ENCODE results near the gene MGLL. TPM values are rescaled to one million over a fixed set of nuclear protein-coding genes. Genes with fewer than 3 reads are reported as not detected.
"Not testable (repeated sequence)": the region's sequence is repeated elsewhere in the genome, so short reads cannot be mapped to it uniquely, and the experiment has no call there.

Gene MGLL
- total RNA-seq, 6 experiments from 2014 or later = 128 to 144 (median 129) TPM

DNA sequence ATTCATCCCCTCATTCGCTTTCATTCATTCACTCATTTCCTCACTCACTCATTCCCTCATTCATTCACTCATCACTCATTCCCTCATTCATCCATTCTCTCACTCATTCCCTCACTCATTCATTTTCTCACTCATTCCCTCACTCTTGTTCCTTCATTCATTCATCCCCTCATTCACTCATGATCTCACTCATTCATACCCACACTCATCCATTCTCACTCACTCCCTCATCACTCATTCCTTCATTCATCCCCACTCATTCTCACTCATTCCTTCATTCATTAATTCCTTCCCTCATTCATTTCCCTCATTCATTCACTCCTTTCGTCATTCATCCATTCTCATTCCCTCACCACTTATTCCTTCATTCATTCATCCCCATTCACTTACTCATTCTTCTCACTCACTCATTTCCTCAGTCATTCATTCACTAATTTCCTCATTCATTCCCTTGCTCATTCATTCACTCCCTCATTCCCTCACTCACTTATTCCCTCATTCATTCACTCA, 135.0 kb downstream of the MGLL start:
- H3K4me1 Mint-ChIP-seq (ENCODE audit: low read depth) = peaks cover 10% of the 10 kb centered on the region
- H3K4me3 Mint-ChIP-seq = no peak overlapping the region
- H3K27me3 Mint-ChIP-seq (ENCODE audit: insufficient read depth) = peaks cover 6% of the 10 kb centered on the region
- TF ChIP-seq, protein P1, sequence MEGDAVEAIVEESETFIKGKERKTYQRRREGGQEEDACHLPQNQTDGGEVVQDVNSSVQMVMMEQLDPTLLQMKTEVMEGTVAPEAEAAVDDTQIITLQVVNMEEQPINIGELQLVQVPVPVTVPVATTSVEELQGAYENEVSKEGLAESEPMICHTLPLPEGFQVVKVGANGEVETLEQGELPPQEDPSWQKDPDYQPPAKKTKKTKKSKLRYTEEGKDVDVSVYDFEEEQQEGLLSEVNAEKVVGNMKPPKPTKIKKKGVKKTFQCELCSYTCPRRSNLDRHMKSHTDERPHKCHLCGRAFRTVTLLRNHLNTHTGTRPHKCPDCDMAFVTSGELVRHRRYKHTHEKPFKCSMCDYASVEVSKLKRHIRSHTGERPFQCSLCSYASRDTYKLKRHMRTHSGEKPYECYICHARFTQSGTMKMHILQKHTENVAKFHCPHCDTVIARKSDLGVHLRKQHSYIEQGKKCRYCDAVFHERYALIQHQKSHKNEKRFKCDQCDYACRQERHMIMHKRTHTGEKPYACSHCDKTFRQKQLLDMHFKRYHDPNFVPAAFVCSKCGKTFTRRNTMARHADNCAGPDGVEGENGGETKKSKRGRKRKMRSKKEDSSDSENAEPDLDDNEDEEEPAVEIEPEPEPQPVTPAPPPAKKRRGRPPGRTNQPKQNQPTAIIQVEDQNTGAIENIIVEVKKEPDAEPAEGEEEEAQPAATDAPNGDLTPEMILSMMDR (IDR thresholded peaks at IDR 0.05) = no peak
- no peak overlapping the region for H3K27ac Mint-ChIP-seq
- no peaks in the 10 kb centered on the region for H3K9me3 Mint-ChIP-seq
- DNase-seq = no peak
- peaks cover 4% of the 10 kb centered on the region; the same call in 1 of the 2 replicates for H3K36me3 Mint-ChIP-seq (ENCODE audit: low read depth)

DNA sequence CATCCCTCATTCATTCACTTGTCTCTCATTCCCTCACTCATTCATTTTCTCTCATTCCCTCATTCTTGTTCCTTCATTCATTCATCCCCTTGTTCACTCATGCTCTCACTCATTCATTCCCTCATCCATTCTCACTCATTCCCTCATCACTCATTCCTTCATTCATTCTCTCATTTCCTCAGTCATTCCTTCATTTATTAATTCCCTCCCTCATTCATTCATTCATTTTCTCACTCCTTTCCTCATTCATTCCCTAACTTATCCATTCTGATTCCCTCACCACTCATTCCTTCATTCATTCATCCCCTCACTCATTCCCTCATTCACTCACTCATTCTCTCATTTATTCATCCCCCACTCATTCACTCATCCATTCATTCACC, 135.8 kb downstream of the MGLL start:
- Mint-ChIP-seq H3K9me3 (no peaks in the 10 kb centered on the region), H3K27ac (no peak overlapping the region), H3K4me3 (no peak overlapping the region), H3K4me1 (ENCODE audit: low read depth) (peaks cover 10% of the 10 kb centered on the region), H3K36me3 (ENCODE audit: low read depth) (peaks cover 4% of the 10 kb centered on the region; the same call in 1 of the 2 replicates), H3K27me3 (ENCODE audit: insufficient read depth) (peaks cover 6% of the 10 kb centered on the region)
- TF ChIP-seq, protein P1 (IDR thresholded peaks at IDR 0.05) = no peak
- DNase-seq = no peak

DNA sequence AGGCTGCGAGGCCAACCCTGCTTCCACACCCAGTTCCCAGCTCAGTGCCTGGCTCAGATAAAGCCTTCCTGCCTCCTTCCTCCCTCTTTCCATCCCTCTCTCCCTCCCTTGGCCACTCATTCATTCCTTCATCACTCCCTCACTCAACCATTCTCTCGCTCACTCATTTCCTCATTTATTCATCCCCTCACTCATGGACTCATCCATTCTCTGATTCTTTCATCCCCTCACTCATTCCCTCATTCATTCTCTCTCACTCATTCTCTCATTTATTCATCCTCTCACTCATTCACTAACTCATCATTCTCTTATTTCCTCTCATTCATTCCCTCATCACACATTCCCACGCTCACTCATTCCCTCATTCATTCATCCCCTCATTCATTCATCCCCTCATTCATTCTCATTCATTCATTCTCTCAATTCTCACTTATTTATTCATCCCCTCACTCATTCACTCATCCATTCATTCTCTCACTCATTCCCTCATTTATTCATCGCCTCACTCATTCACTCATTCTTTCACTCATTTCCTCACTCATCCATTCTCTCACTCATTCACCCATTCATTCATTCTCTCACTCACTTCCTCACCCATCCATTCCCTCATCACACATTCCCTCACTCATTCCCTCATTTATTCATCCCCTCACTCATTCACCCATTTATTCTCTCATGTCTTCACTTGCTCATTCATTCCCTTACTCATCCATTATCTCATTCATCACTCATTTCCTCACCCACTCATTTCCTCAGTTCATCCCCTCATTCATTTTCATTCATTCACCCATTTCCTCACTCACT, 136.4 kb downstream of the MGLL start:
- Mint-ChIP-seq H3K4me1 (ENCODE audit: low read depth) (peaks cover 10% of the 10 kb centered on the region), H3K27ac (no peak overlapping the region), H3K36me3 (ENCODE audit: low read depth) (peaks cover 4% of the 10 kb centered on the region; the same call in 1 of the 2 replicates), H3K4me3 (no peak overlapping the region), H3K9me3 (no peaks in the 10 kb centered on the region), H3K27me3 (ENCODE audit: insufficient read depth) (peaks cover 6% of the 10 kb centered on the region)
- DNase-seq = no peak
- TF ChIP-seq, protein P1 (IDR thresholded peaks at IDR 0.05) = no peak

DNA sequence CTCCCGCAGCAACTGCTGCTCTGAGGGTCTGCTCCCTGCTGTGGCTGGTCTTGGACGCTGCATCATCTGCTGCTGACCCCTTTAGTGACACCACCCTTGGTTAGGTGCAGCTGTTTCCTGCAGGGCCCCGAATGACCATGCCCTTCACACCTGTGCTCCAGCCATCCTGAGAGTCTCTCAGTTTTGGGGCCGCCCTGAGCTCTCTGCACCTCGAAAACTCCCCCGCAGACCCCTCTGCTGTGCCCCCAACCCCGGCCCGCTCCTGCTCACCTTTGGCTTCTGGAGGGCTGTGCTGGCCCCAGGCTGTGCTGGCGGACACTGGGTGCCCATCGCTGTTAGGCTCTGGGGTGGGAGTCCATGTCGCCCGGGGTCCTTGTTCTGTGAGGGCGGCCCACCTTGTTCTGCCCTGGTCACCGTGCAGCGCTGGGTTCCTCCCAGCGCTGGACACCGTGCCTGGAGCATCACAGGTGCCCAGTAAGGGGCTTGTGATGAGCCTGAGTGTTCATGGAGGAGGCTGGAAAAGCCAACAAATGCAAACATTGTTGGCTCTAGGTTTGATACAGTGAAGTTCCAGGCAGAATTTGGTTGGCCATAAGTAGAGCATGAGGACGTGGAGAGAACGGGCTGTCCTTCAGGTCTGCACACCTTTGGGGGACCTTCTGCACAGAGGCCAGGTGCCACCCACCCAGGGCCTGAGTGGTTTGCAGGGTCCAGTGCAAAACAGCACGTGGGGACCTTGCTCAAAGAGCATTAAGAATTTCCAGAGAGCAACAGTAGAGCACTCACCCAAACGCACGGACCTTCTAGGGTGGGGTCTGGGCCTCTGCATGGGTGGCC, 137.2 kb downstream of the MGLL start:
- Mint-ChIP-seq H3K27me3 (ENCODE audit: insufficient read depth) (peaks cover 6% of the 10 kb centered on the region), H3K9me3 (no peaks in the 10 kb centered on the region)

DNA sequence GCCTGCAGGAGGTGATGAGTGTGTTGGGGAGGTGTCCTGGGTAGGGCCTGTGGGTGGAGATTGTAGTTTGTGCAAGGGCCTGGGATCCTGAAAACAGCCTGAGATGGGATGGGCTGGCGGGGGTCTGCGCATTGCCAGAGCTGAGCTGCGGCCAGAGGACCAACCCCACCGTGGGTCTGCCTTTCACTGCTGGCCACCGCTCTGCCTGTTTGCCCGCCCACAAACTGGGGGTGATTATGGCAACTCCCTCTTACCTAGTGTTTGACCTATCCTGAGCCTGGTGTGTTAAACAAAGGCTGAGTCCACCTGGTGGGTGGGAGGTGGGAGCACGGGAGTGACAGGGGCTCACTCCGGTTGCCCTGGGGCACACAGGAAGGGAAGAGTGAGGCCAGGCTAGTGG, 139.8 kb downstream of the MGLL start:
- no peak overlapping the region for H3K27ac Mint-ChIP-seq

More for the DNA sequence above, 137.2 kb downstream of the MGLL start:
- H3K27ac Mint-ChIP-seq = no peak overlapping the region
- no peak overlapping the region for H3K4me3 Mint-ChIP-seq
- H3K36me3 Mint-ChIP-seq (ENCODE audit: low read depth) = peaks cover 4% of the 10 kb centered on the region; the same call in 1 of the 2 replicates
- peaks cover 10% of the 10 kb centered on the region for H3K4me1 Mint-ChIP-seq (ENCODE audit: low read depth)
- TF ChIP-seq, protein P1 (IDR thresholded peaks at IDR 0.05) = no peak
- no peak for DNase-seq

DNA sequence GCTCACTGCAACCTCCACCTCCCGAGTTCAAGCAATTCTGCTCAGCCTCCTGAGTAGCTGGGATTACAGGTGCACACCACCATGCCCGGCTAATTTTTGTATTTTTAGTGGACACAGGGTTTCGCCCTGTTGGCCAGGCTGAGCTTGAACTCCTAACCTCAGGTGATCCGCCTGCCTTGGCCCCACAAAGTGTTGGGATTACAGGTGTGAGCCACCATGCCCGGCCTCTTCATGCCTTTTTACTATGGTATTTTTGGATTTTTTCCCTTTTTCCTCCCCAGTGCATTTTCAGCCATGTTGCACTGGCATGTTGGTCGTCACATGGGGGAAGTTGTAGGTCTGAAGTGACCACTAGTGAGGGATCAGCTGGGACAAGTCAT, 140.2 kb downstream of the MGLL start:
- H3K36me3 Mint-ChIP-seq (ENCODE audit: low read depth); H3K4me1 Mint-ChIP-seq (ENCODE audit: low read depth); DNase-seq; H3K27ac Mint-ChIP-seq; H3K27me3 Mint-ChIP-seq (ENCODE audit: insufficient read depth); H3K4me3 Mint-ChIP-seq; H3K9me3 Mint-ChIP-seq: not testable (repeated sequence)

More for the DNA sequence above, 139.8 kb downstream of the MGLL start:
- H3K36me3 Mint-ChIP-seq (ENCODE audit: low read depth) = no peaks in the 10 kb centered on the region
- DNase-seq = no peak
- no peaks in the 10 kb centered on the region for H3K9me3 Mint-ChIP-seq
- TF ChIP-seq, protein P1 (IDR thresholded peaks at IDR 0.05) = no peak
- peaks cover 4% of the 10 kb centered on the region for H3K27me3 Mint-ChIP-seq (ENCODE audit: insufficient read depth)
- peaks cover 10% of the 10 kb centered on the region for H3K4me1 Mint-ChIP-seq (ENCODE audit: low read depth)
- H3K4me3 Mint-ChIP-seq = no peak overlapping the region

All from HFFc6 (cell line).